Stimulated activated CD8-positive, alpha-beta memory T cell treated with anti-CD3 and anti-CD28 coated beads, Interleukin-7, amount 100 ng/mL, for 4 hours (primary cell): ENCODE results near the gene SYNPO2L.
"Not testable (repeated sequence)": the region's sequence is repeated elsewhere in the genome, so short reads cannot be mapped to it uniquely, and the experiment has no call there.

Source experiments
- DNase-seq, 2 donors: peaks; one replicate each; pipeline ENCODE4 v3.0.0-alpha.2; 2020; ENCODE audit warnings: low read depth in 2 of 2

The SYNPO2L gene, protein sequence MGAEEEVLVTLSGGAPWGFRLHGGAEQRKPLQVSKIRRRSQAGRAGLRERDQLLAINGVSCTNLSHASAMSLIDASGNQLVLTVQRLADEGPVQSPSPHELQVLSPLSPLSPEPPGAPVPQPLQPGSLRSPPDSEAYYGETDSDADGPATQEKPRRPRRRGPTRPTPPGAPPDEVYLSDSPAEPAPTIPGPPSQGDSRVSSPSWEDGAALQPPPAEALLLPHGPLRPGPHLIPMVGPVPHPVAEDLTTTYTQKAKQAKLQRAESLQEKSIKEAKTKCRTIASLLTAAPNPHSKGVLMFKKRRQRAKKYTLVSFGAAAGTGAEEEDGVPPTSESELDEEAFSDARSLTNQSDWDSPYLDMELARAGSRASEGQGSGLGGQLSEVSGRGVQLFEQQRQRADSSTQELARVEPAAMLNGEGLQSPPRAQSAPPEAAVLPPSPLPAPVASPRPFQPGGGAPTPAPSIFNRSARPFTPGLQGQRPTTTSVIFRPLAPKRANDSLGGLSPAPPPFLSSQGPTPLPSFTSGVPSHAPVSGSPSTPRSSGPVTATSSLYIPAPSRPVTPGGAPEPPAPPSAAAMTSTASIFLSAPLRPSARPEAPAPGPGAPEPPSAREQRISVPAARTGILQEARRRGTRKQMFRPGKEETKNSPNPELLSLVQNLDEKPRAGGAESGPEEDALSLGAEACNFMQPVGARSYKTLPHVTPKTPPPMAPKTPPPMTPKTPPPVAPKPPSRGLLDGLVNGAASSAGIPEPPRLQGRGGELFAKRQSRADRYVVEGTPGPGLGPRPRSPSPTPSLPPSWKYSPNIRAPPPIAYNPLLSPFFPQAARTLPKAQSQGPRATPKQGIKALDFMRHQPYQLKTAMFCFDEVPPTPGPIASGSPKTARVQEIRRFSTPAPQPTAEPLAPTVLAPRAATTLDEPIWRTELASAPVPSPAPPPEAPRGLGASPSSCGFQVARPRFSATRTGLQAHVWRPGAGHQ

DNA sequence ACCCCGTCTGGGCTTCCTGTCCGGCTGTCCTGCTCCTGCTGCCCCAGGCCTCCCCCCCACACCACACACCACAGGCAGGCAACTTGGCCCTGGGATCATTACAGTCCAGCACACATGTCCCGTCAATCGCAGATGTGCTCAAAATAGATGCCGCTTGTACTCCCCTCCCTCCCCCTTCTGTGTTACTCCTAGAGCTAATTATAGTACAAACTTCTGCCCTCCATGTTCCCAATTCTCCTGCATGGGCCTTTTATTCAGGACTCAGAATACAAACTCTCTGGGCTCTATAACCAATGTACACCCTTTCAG is at the start of gene SYNPO2L:
Gene SYNPO2L (minus strand): TSS at position 40 of the 309 bp plus-strand sequence. CDS start 107 bp downstream, outside the sequence.
- no peak for DNase-seq

DNA sequence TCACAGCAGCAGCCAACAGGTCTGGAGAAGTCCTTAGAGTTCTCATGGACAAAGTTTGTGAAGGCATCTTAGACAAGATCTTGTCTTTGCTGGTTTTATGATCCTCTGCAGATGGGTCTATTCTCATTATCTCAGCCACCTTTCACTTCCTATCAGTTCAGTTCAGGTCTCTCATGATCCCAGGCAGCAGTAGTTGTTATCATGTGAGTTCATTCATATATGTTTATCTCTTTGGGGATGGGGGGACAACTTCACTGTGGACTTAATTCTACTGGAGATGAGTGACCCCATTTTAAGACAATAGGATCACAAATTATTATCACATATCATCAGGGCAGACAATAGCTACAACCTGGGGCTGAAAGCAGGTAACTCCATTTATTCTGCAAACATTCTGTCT is 48.1 kb upstream of the SYNPO2L start:
- not testable (repeated sequence) for DNase-seq

GRCh38 chr10:73698819-73699218 is 43.0 kb upstream of the SYNPO2L start:
- not testable (repeated sequence) for DNase-seq

DNA sequence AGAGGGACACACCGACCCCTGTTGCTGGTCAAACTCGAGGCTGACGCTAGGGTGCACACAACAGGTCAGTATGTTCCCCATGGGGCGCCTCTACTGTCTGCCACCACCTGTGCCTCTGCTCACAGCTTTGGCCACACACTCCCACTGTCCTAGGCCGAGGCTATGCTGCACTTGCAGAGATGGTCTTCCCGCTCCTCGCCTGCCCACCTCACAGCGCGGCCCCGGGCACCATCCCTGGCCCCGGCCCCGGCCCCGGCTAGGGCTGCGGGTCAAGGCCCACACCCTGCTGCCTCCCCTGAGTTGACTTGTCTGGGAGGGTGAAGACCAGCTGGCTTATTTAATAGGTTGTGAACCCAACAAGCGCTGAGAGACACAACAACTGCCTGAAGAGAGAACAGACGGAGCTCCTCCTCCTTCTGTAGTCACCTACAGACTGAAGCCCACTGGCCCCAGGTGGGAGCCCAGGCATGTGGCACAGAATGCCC is 41.9 kb upstream of the SYNPO2L start, which contains the start of gene AGAP5:
Gene AGAP5 (minus strand): TSS at position 435 of the 485 bp plus-strand sequence. CDS start 354 bp downstream, at position 81.
- DNase-seq: not testable (repeated sequence)

DNA sequence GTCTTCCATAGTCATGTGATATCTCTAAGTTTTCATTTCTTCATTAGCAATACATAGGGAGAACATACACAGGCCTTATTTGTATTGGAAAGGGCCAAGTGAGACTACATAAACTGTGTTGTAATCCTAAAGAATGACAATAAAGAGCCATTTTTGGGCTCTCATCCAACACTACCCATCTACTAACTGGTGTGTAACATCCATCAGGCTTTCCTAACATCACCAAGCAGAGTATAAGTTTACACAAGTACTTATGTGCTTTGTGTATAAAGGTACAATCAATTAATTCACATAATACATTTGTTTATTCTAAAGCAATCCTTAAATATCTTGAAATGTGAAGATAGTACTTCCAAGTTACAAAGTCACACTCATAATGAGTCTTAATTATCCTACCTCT is 39.5 kb upstream of the SYNPO2L start:
- not testable (repeated sequence) for DNase-seq

- DNase-seq: not testable (repeated sequence)
Observed at GRCh38 chr10:73690755-73691154, 34.9 kb upstream of the SYNPO2L start.

DNA sequence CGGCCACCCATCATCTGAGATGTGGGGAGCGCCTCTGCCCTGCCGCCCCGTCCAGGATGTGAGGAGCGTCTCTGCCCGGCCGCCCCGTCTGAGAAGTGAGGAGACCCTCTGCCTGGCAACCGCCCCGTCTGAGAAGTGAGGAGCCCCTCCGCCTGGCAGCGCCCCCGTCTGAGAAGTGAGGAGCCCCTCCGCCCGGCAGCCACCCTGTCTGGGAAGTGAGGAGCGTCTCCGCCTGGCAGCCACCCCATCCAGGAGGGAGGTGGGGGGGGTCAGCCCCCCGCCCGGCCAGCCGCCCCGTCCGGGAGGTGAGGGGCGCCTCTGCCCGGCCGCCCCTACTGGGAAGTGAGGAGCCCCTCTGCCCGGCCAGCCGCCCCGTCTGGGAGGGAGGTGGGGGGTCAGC is 33.8 kb upstream of the SYNPO2L start:
- not testable (repeated sequence) for DNase-seq

GRCh38 chr10:73687641-73688040 is 31.8 kb upstream of the SYNPO2L start:
- not testable (repeated sequence) for DNase-seq

- not testable (repeated sequence) for DNase-seq
Observed at GRCh38 chr10:73674546-73674945, 18.7 kb upstream of the SYNPO2L start.

DNA sequence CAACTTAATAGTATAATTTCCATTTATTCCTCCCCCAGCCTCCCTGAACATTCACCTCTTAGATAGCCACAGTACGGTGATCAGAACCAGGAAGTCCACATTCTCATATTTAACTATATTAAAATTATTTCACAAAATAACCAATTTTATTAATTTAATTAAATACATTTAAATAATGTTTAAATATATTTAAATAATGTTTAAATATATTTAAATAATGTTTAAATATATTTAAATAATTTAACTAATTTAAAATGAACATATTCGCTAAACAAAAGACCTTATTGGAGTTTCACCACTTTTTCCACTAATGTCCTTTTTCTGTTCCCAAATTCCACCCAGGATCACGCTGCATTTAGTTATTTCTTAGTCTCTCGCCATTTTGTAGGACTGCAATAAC is 12.5 kb upstream of the SYNPO2L start:
- DNase-seq: not testable (repeated sequence)

- not testable (repeated sequence) for DNase-seq
Observed at GRCh38 chr10:73666153-73666809, 10.5 kb upstream of the SYNPO2L start.

- not testable (repeated sequence) for DNase-seq
Observed at GRCh38 chr10:73665581-73665980, 9.8 kb upstream of the SYNPO2L start.

- DNase-seq: not testable (repeated sequence)
Observed at GRCh38 chr10:73664156-73665040, 8.6 kb upstream of the SYNPO2L start.

DNA sequence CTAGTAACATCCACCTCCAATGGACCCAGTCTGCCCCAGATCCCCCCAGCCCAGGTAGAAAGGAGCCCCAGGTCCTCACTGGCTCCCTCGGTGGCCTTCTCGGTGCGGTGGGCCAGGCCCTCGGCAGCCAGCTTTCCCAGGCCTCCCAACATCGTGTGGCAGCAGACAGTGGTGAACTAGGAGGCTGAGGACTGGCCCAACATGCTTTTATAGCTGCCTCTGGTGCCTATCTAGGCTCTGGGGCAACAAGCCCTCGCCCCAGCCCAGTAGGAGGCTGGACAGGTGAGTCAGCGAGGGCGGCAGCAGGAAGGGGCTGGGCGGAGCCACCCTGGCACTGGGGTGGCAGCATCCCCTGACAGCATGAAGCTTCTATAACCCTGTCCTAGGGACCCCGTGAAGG is 7.8 kb upstream of the SYNPO2L start:
- DNase-seq: not testable (repeated sequence)

GRCh38 chr10:73662705-73663104 is 6.9 kb upstream of the SYNPO2L start:
- DNase-seq: not testable (repeated sequence)

- DNase-seq: no peak
Observed at GRCh38 chr10:73655257-73655989, 406 bp downstream of the SYNPO2L start.

- DNase-seq: no peak
Observed at GRCh38 chr10:73653701-73654100, 2.1 kb downstream of the SYNPO2L start.

- no peak for DNase-seq
Observed at GRCh38 chr10:73653195-73653594, 2.6 kb downstream of the SYNPO2L start.

- DNase-seq: no peak
Observed at GRCh38 chr10:73650537-73651331, 5.1 kb downstream of the SYNPO2L start.
